ENCODE data around the gene RBMX.
A peak's percentile ranks its signal among the peaks of the same experiment; 100 is the strongest.
"Not testable (repeated sequence)": the region's sequence is repeated elsewhere in the genome, so short reads cannot be mapped to it uniquely, and the experiment has no call there.

RBMX gene

DNA sequence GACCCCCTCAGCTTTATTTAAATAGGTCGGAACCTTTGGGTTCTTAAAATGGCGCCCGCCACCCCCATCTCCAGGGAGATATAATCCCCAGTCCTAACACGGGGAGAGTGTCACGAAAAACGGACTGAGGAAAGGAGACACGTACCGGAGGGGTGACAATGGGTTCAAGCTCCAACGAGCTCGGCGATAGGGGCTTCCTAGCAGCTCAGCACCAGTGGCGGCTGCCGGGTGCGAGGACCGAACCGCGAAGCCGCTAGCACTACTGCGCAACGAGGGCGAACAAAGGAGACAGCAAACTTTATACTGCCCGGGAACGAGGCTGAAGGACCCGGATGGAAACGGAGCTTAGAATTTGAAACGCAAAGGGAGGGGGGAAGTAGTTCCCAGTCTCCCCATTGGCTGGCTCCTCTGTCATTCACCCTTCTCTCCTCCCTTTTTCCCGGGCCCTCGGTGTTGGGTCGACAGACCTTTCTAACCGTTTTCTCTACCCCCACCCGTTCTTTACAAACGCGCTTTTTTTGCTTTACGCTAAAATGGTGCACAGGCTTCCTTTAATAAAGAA, at the start of gene RBMX:
Gene RBMX, minus strand, starts transcription at position 274 of the 562 bp plus-strand sequence. CDS start 1,298 bp downstream, outside the sequence.
- DNase-seq, result peak; percentile 95

DNA sequence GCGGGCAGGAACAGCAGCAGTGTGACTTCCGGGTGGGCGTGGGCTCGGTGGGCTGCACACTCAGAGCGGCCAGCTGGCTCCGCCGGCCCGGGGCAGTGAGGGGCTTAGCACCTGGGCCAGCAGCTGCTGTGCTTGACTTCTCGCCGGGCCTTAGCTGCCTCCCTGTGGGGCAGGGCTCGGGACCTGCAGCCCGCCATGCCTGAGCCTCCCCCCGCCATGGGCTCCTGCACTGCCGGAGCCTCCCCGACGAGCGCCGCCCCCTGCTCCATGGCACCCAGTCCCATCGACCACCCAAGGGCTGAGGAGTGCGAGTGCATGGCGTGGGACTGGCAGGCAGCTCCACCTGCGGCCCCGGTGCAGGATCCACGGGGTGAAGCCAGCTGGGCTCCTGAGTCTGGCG, 40.9 kb upstream of the RBMX start:
- not testable (repeated sequence) for DNase-seq

DNA sequence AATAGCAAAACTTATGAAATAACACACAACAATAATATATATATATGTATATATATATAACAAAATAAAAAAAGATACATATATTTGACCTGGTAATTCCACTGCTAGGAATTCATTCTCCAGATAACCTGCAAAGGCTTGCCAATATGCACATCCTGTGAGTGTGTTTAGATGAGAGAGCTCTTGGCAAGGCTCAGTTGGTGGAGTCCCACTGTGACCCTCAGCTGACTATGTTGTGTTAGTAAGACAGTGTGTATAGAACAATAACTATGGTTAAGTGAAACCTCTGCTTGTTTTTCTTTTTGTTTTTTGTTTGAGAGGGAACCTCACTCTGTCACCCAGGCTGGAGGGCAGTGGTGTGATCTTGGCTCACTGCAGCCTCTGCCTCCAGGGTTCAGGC, 39.5 kb upstream of the RBMX start:
- peak; percentile 8 for DNase-seq

DNA sequence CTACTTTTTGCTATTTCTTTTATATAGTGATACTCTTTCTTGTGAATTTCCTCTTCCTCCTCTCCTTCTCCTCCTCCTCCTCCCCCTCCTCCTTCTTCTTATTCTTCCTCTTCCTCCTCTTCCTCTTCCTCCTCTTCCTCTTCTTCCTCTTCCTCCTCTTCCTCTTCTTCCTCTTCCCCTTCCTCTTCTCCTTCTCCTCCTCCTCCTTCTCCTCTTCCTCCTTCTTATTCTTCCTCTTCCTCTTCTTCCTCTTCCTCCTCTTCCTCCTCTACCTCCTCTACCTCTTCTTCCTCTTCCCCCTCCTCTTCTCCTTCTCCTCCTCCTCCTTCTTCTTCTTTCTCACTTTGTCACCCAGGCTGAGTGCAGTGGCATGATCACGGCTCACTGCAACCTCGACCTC, 36.3 kb upstream of the RBMX start:
- no peak for DNase-seq

DNA sequence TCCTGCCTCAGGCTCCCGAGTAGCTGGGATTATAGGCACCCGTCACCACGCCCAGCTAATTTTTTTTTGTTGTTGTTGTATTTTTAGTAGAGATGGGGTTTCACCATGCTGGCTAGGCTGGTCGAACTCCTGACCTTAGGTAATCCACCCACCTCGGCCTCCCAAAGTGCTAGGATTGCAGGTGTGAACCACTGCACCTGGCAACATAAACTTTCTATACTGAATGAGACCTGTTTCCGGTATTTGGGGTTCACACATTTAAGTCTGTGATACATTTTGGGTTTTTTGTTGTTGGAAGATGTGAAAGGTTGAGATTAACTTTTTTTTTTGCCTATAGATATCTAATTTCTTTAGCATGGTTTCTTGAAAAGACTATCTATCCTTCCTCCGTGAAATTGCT, 31.1 kb upstream of the RBMX start:
- DNase-seq, result not testable (repeated sequence)

DNA sequence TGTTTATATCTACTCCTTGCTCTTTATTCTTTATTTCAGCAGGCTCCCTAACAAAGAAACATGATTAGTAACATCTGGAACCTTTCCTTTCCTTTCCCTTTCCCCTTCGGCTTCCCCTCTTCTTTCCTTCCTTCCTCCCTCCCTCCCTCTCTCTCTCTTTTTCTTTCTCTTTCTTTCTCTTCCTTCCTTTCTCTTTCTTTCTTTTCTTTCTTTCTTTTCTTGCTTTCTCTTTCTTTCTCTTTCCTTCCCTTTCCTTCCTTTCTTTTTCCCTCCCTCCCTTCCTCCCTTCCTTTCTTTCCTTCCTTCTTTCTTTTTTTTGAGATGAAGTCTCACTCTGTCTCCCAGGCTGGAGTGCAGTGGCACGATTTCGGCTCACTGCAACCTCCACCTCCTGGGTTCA, 30.7 kb upstream of the RBMX start:
- DNase-seq, result no peak

DNA sequence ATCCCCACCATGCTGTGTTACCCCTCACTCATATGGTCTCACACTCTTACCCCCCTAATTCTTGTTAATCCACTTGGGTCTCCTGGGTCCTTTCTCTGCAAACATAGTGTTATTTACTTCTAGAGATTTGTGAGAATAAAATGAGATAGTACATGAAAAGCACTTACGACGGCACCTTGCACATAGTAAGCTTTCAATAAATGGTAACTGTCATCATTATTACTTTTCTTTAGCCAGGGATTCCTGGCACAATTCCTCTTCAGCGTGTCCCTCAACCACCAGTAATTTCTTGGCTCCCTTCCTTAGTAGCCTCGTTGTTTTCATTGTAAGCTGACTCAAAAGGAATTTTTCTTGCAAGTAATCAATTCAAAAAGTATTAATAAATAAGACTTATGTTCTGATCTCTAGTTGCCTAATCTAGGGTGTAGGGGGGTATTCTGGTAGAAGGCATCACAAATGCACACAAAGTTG, 30.1 kb upstream of the RBMX start:
- no peak for DNase-seq

DNA sequence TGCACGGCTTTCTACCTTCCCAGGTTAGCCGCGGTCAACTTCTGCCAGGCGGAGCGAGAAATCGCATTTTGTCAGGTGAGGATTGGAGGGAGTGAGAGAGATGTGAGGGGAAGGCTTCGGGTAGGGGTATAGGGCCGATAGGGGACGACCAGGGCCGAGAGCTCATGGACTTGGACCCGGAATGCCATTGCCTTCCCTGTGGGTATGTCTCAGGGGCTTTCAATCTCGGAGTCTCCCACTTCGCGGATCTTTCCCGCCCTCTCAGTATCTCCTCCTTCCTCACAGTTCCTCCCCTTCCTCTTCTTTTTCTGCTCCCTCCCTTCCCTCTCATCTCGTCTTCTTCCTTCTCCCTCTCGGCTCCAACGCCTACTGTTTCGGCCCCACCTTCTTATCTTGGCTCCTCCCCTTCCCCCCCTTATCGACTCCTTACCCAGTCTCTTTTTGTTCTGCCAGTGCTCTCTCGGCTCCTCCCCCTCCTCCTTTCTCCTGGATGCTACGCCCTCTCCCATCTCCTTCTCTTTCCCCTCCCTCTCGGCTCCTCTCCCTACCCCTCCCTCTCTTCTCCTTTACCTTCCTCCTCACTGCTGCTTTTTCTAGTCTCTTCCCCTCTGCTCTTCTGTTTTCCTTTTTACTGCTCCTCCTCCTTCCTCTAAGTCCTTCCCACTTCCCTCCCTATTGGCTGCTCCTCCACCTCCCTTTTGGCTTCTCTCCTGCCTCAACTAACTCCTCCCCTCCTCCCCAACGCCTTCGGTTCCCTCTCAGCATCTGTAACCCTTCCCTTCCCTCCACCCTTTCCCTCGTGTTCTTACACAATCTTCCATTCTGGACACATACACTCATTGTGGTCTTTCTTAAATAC, 29.4 kb upstream of the RBMX start:
- peak; percentile 96 for DNase-seq

DNA sequence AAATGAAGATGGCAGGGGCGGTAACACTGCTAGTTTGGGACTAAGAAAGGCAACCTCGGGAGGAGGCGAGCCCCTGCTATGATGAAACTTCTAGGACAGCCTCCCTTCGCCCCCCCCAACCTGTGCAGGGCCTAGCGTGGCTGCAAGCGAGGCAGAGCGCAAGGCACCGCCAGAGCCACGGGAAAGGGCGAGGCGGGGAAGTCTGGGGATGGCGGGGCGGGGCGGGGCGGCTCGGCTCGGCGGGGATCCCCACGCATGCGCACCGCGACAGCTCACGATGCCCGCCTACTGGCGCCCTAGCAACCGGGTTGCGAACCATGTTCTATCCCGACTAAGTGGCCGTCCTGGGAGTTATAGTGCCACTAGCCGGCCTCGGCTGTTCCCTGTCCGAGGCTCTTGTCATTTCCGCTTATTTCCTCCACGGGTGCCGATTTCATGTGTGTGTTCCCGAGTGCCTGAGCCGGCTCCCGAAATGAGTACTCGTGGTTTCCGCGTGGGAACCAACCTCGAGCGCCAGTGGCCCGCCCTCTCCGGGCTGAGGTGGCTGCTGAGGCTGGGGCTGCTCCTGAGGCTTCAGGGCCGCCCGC, 28.7 kb upstream of the RBMX start:
- DNase-seq, result peak; percentile 34

DNA sequence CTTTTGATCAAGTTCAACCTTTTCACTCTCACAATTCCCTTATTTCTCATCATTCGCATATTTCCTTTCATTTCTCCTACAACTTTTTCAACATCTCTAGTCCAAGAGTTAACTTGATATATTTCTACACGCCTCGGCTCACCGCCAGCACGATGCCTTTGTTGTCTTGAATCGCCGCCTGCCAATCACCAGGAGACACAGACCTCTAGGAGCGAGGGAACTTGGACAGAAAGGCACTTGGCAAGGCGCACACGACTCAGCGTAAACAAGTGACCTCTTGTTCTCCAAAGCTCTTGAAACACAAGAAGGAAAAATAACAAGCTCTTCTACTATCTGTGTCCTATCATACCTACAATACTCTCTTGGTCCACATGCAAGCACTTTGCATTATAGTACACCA, 27.1 kb upstream of the RBMX start:
- peak; percentile 11 for DNase-seq

DNA sequence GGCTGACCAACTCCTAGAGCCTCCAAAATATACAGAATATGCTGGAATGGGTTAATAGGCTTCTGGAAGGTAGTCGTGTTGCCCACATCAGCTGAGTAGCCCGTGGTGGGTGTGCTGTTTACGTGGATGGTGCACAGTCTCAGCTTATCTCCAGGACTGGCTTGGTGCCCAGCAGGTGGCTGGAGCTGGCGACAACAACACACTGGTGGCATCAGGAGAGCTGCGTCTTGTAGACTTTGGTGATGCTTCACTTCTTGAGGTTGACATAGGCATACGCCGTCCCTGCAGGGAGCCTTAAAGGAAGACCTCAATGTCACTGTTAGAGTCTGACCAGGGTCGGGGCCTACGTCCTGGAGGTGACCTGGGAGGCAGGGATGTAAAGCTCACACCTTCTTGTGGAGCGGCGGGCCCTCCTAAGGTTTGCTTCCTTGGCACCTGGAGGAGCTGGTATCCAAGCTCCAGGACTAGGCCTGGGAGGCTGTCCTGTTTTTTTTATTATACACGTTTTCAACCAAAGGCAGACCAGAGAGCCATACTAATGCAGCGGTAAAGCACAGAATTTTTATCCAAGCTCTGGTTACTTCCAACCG, 26.5 kb upstream of the RBMX start:
- peak; percentile 1 for DNase-seq

DNA sequence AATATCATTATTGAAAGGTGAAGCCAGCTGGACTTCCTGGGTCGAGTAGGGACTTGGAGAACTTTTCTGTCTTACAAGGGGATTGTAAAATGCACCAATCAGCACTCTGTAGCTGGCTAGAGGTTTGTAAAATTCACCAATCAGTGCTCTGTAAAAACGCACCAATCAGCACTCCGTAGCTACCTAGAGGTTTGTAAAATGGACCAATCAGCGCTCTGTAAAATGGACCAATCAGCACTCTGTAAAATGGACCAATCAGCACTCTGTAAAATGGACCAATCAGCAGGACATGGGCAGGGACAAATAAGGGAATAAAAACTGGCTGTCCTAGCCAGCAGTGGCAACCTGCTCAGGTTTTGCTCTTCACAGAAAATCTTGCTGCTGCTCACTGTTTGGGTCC, 23.5 kb upstream of the RBMX start:
- DNase-seq, result not testable (repeated sequence)

DNA sequence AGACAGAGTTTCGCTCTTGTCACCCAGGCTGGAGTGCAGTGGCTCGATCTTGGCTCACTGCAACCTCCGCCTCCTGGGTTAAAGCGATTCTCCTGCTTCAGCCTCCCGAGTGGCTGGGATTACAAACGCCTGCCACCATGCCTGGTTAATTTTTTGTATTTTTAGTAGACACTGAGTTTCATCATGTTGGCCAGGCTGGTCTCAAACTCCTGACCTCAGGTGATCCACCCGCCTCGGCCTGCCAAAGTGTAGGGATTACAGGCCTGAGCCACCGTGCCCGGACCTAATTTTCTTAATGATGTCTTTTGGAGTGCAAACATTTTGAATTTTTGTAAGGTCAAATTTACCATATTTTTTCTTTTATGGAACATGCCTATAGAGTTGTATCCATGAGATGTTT, 19.5 kb upstream of the RBMX start:
- DNase-seq, result not testable (repeated sequence)

DNA sequence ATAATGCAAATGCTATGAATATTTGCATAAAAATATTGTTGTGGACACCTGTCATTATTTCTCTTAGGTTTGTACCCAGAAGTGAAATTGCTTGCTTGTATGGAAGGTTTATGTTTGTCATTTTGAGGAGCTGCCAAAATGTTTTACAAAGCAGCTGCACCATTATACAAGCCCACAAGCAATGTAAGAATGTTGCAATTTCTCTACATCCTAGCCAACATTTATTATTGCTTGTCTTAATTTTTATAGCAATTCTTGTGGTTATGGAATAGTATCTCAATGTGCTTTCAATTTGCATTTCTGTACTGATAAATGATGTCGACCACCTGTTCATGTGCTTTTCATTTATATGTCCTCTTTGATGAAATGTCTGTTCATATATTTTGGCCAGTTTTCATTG, 18.7 kb upstream of the RBMX start:
- DNase-seq, result no peak

DNA sequence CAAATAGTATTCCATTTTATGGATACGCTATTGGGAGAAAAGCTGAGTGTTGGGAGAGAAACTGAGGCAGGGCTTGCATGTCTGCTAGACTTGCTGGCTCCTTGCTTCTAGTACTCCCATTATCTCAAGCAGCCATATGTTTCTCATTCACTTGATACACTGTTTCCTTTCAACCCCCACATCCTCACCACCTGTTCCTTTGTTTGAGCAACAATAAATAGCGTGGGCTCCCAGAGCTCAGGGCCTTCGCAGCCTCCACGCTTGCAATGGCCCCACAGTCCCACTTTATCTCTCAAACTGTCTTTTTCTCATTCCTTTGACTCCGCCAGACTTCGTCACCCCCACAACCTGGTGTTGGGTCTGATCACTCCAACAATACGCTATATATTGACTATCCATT, 18.2 kb upstream of the RBMX start:
- DNase-seq, result not testable (repeated sequence)

DNA sequence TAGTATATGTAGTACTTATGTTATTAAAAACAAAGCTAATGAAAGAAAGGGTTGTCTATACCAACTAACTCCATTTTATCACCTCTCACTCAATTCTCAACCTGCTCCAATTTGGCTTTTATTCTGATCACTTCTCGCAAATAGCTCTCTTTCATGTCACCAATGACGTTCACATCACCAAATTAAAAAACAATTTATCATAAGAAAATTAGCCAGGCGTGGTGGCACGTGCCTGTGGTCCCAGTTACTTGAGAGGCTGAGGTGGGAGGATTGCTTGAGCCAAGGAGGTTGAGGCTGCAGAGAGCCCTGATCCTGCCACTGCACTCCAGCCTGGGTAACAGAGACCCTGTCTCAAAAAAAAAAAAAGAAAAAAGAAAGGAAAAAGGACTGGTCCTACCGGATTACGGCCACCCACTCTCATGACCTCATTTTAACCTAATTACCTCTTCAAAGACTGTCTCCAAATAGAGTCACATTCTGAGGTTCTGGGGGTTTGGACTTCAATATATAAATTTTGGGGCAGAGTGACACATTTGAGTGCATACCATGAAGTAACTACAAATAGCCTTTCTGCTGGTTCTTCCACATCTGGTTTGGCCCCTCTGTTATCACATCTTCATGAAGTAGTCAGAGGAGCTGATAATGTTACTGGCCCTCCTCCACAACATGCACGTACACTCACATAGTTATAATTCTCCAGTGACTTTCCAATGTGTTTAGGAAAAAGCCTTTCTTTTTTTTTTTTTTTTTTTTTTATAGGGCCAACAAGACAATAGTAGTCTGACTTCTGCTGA, 15.8 kb upstream of the RBMX start:
- no peak for DNase-seq

DNA sequence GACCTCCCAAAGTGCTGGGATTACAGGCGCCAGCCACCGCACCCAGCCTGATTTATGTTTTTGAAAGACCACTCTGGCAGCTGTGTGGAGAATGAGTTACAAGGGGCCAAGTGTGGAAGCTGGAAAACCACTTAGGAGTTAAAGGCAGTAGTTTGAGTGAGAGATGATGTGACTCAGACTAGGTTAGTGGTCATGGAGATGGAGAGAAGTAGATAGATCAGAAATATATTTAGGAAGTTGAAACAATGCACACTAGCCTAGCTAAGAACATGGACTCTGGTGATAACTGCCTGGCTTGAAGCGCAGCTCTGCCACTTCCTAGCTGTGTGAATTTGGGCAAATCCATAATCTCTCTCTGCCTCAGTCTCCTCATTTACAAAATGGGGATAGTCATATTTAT, 11.9 kb upstream of the RBMX start:
- DNase-seq, result no peak

DNA sequence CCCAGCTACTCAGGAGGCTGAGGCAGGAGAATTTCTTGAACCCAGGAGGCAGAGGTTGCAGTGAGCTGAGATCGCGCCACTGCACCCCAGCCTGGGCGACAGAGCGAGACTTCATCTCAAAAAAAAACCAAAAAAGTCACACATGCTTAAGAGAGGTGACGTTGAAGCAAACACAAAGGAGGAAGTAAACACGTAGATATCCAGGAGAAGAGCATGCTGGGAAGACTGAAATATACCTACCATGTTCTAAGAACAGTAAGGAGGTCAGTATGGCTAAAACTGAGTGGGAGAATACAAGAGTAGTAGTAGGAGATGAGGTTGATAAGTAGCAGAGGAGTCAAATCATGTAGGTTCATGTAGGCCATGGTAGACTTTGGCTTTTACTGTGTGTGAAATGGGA, 10.1 kb upstream of the RBMX start:
- not testable (repeated sequence) for DNase-seq

DNA sequence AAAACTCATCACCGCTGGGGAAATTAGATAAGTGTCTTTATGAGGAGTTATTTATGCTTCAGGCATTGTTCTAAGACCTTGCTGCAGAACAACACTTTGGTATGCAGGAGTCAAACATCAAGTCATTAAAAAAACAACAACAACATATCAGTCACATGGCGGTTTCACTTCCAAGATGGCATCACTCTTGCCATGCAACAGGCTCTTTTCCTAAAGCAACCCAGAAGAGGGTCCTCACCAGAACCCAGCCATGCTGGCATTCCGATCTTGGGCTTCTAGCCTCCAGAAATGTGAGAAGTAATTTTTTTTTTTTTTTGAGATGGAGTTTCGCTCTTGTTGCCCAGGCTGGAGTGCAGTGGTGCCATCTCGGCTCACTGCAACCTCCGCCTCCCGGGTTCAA, 8.7 kb upstream of the RBMX start:
- no peak for DNase-seq

DNA sequence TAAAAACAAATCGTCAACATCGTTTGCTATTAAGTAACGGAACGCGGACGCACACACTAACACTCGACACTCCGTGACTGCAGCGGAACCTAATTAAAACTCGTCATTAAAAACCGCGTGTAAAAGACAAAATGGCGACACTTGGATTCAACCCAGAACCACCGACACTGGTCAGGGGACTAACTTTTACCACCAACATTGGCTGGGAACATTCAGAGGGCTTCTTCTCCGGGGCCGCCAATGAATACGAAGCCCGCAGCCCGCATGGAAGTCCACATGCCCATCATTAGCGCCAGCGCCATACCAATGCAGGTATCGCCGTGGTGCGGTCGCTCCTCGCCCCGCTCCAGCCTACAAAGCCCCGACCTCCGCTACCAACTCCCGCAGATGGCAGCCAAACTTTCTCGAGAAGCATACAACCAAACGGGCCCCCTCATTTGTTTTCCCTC, 498 bp downstream of the RBMX start:
- peak; percentile 4 for DNase-seq

DNA sequence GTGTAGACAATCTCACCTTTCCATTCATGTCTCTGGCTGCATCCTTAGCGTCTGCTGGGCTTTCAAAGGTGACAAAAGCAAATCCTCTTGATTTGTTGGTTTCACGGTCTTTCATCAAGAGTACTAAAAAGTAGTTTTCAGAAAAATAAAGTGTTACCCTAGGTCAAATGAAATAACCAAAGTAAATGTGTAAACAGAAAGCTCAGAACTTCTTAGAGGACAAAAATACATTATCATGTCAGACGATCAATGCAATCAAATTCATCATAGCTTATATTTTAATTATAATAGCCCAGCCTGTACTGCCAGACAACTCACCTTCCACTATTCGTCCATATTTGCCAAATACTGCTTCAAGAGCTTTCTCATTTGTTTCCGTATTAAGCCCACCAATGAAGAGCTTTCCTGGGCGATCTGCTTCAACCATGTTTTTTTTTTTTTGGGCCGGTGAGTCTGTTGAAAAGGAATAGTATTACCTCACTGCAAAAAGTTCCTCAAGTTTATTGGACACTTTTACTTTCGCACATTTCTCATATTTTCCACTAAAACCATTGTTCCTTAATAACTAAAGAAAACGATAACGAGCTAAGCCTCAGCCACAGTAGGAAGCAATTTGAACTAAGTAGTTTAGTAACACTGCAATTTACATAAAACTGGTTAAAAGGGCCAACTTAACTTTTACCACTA, 1.4 kb downstream of the RBMX start:
- DNase-seq, result no peak

DNA sequence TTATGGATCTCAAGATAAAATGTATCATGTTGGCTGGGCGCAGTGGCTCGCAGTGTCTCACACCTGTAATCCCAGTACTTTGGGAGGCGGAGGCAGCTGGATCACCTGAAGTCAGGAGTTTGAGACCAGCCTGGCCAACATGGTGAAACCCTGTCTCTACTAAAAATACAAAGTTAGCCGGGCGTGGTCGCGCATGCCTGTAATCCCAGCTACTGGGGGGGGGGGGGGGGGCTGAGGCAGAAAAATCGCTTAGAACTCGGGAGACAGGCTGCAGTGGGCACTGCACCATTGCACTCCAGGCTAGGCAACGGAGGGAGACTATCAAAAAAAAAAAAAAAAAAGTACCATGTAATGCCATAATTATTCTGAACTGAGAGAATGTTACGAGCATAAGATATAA, 2.1 kb downstream of the RBMX start:
- DNase-seq, result no peak
